ENCODE measurements around the gene GPC5.
"Not testable (repeated sequence)": the region's sequence is repeated elsewhere in the genome, so short reads cannot be mapped to it uniquely, and the experiment has no call there.

The GPC5 gene

GRCh38 chr13:92196591-92197256, 798.3 kb downstream of the GPC5 start:
- no peak for DNase-seq

GRCh38 chr13:92197669-92198068, 799.2 kb downstream of the GPC5 start:
- DNase-seq = peak; percentile 81

- DNase-seq = no peak
Measured at GRCh38 chr13:92218615-92219014, 820.2 kb downstream of the GPC5 start.

- DNase-seq = no peak
Measured at GRCh38 chr13:92221916-92222315, 823.5 kb downstream of the GPC5 start.

- DNase-seq = peak; percentile 96
Measured at GRCh38 chr13:92224052-92224821, 825.8 kb downstream of the GPC5 start.

GRCh38 chr13:92224825-92225224, 826.4 kb downstream of the GPC5 start:
- peak; percentile 72 for DNase-seq

GRCh38 chr13:92225861-92226260, 827.4 kb downstream of the GPC5 start:
- DNase-seq = no peak

- DNase-seq = no peak
Measured at GRCh38 chr13:92232871-92233270, 834.5 kb downstream of the GPC5 start.

- no peak for DNase-seq
Measured at GRCh38 chr13:92251671-92252210, 853.3 kb downstream of the GPC5 start.

GRCh38 chr13:92255526-92255925, 857.1 kb downstream of the GPC5 start:
- DNase-seq = no peak

- DNase-seq = no peak
Measured at GRCh38 chr13:92256211-92256610, 857.8 kb downstream of the GPC5 start.

- DNase-seq = no peak
Measured at GRCh38 chr13:92259046-92259445, 860.6 kb downstream of the GPC5 start.

GRCh38 chr13:92259523-92259922, 861.1 kb downstream of the GPC5 start:
- no peak for DNase-seq

GRCh38 chr13:92260363-92260762, 861.9 kb downstream of the GPC5 start:
- no peak for DNase-seq

- no peak for DNase-seq
Measured at GRCh38 chr13:92262100-92262788, 863.8 kb downstream of the GPC5 start.

- peak; percentile 41 for DNase-seq
Measured at GRCh38 chr13:92265408-92265807, 867.0 kb downstream of the GPC5 start.

- no peak for DNase-seq
Measured at GRCh38 chr13:92270990-92271389, 872.6 kb downstream of the GPC5 start.

GRCh38 chr13:92272177-92272576, 873.8 kb downstream of the GPC5 start:
- DNase-seq = no peak

GRCh38 chr13:92280986-92281385, 882.6 kb downstream of the GPC5 start:
- DNase-seq = not testable (repeated sequence)

GRCh38 chr13:92290718-92291307, 892.4 kb downstream of the GPC5 start:
- not testable (repeated sequence) for DNase-seq

GRCh38 chr13:92294533-92294932, 896.1 kb downstream of the GPC5 start:
- not testable (repeated sequence) for DNase-seq

GRCh38 chr13:92296154-92296671, 897.8 kb downstream of the GPC5 start:
- DNase-seq = not testable (repeated sequence)

Data from NCI-H226 (cell line).